ENCODE data around the gene TMEM225B. TPM values are rescaled to one million over a fixed set of nuclear protein-coding genes. Genes with fewer than 3 reads are reported as not detected.

TMEM225B gene
- total and polyA plus RNA-seq, 4 donors = 0.10 to 0.28 (median 0.17) TPM; not detected in 1

DNA sequence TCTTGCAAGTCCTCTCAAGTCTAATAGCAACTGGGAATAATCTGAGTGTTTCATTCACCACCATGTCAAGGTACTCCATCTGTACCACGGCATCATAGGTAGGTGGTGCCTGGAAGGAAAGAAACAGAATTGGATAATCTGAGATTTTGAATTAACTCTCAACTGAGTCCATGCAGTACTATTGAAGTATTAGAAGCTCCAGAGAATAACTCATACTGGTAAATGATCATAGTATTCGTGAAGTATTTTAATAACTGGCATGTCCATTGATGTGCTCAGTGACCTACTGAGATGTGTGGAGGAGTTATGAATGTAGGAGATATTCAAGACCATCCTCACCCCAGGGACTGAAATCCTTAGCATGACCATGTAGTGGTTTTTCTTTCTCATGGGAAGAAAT, 54.6 kb downstream of the TMEM225B start:
- Histone ChIP-seq H3K36me3 (ENCODE audit: control insufficient read depth in 4 of 4, insufficient read depth in 3 of 4, low read depth in 1 of 4, low read length in 3 of 4) (peaks cover 0 to 23% (median 12%) of the 10 kb centered on the region in 4 donors), H3K4me3 (ENCODE audit: low read depth in 1 of 3, low read length in 3 of 3) (no peak overlapping the region), H3K4me1 (ENCODE audit: control insufficient read depth in 4 of 4, insufficient read depth in 4 of 4, low read length in 3 of 4) (no peaks in the 10 kb centered on the region), H3K27me3 (ENCODE audit: control insufficient read depth in 4 of 4, insufficient read depth in 4 of 4, low read length in 3 of 4) (no peaks in the 10 kb centered on the region), H3K9ac (ENCODE audit: low read depth in 1 of 2, low read length in 2 of 2) (no peak overlapping the region), H3K27ac (ENCODE audit: low read depth in 1 of 2, low read length in 2 of 2) (no peak overlapping the region), H3K9me3 (ENCODE audit: control insufficient read depth in 4 of 4, low read length in 3 of 4) (peaks cover 0 to 3% (median 0%) of the 10 kb centered on the region in 4 donors)
- DNase-seq (ENCODE audit: low spot score) = no peak
- 57% methylated on average over 2 of the region's 2 CpGs for WGBS
- peak; percentile 63 for TF ChIP-seq ZBTB33 (IDR thresholded peaks at IDR 0.05)
- TF ChIP-seq YY1 (IDR thresholded peaks at IDR 0.05) = no peak
- peak in 1 of 2 donors; percentile 2 for TF ChIP-seq RXRA (IDR thresholded peaks at IDR 0.05)
- TF ChIP-seq EGR1 (IDR thresholded peaks at IDR 0.05; ENCODE audit: low read depth in 2 of 2) = no peak
- TF ChIP-seq RAD21 (IDR thresholded peaks at IDR 0.05) = peak in 1 of 2 donors; percentile 4
- no peak for TF ChIP-seq FOXA2 (IDR thresholded peaks at IDR 0.05)
- TF ChIP-seq, protein P1, sequence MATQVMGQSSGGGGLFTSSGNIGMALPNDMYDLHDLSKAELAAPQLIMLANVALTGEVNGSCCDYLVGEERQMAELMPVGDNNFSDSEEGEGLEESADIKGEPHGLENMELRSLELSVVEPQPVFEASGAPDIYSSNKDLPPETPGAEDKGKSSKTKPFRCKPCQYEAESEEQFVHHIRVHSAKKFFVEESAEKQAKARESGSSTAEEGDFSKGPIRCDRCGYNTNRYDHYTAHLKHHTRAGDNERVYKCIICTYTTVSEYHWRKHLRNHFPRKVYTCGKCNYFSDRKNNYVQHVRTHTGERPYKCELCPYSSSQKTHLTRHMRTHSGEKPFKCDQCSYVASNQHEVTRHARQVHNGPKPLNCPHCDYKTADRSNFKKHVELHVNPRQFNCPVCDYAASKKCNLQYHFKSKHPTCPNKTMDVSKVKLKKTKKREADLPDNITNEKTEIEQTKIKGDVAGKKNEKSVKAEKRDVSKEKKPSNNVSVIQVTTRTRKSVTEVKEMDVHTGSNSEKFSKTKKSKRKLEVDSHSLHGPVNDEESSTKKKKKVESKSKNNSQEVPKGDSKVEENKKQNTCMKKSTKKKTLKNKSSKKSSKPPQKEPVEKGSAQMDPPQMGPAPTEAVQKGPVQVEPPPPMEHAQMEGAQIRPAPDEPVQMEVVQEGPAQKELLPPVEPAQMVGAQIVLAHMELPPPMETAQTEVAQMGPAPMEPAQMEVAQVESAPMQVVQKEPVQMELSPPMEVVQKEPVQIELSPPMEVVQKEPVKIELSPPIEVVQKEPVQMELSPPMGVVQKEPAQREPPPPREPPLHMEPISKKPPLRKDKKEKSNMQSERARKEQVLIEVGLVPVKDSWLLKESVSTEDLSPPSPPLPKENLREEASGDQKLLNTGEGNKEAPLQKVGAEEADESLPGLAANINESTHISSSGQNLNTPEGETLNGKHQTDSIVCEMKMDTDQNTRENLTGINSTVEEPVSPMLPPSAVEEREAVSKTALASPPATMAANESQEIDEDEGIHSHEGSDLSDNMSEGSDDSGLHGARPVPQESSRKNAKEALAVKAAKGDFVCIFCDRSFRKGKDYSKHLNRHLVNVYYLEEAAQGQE (IDR thresholded peaks at IDR 0.05) = no peak
- TF ChIP-seq HNF4A (conservative IDR thresholded peaks at IDR 0.05) = no peak
- no peak for TF ChIP-seq GABPA (IDR thresholded peaks at IDR 0.05 in 1 of 2, conservative IDR thresholded peaks at IDR 0.05 in 1 of 2)
- TF ChIP-seq TAF1 (conservative IDR thresholded peaks at IDR 0.05) = no peak
- TF ChIP-seq NR2F2 (IDR thresholded peaks at IDR 0.05) = no peak
- peak; percentile 21 for TF ChIP-seq SP1 (IDR thresholded peaks at IDR 0.05)
- no peak for TF ChIP-seq MAX (IDR thresholded peaks at IDR 0.05)
- no peak for TF ChIP-seq FOXA1 (IDR thresholded peaks at IDR 0.05)
- peak in 1 of 2 donors; percentile 83 for TF ChIP-seq JUND (IDR thresholded peaks at IDR 0.05)
- TF ChIP-seq, protein P2, sequence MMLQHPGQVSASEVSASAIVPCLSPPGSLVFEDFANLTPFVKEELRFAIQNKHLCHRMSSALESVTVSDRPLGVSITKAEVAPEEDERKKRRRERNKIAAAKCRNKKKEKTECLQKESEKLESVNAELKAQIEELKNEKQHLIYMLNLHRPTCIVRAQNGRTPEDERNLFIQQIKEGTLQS (IDR thresholded peaks at IDR 0.05) = peak; percentile 19
- no peak for TF ChIP-seq CTCF (IDR thresholded peaks at IDR 0.05; ENCODE audit: low read depth, low read length, missing input control)
- no peak for TF ChIP-seq HNF4G (IDR thresholded peaks at IDR 0.05)
